ENCODE measurements around the gene CLIP2.
"Not testable (repeated sequence)": the region's sequence is repeated elsewhere in the genome, so short reads cannot be mapped to it uniquely, and the experiment has no call there.

Gene CLIP2

DNA sequence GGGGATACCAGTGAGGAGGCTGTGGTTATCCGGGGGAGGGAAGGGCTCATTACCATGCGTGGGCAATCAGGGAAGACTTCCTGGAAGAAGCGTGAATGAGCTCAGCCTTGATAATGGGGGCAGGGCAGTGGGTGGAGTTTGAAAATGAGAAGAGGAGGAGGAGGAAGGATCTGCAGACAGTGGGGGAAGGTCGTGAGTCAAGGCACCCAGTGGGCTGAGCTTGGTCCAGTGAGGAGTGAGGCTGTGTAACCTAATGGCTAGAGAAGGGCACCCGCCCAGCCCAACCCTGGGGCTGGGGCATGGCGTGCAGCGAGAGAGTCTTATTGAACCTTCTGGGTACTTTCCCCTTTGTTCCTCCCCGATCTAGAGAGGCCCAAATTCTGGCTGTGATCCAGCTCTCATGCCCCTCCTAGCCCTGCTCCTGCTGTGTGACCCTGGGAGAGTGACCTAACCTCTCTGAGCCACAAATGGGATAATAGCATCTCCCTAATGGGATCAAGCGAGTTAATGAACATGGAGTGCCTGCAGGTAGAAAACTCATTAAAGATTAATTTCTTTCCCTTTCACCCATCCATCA, 31.5 kb downstream of the CLIP2 start:
- no peak for DNase-seq
- intact Hi-C loops (cut with DNase I): no loop called here

DNA sequence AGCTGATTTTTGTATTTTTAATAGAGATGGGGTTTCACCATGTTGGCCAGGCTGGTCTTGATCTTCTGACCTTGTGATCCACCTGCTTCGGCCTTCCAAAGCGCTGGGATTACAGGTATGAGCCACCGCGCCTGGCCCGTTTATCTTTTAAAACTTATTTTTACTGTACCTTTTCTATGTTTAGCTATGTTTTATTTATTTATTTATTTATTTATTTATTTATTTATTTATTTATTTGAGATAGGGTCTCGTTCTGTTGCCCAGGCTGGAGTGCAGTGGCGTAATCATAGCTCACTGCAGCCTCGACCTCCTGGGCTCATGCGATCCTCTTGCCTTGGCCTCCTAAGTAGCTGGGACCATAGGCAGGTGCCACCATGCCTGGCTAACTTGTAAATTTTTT, 33.7 kb downstream of the CLIP2 start:
- DNase-seq; intact Hi-C loops (cut with DNase I): not testable (repeated sequence)

DNA sequence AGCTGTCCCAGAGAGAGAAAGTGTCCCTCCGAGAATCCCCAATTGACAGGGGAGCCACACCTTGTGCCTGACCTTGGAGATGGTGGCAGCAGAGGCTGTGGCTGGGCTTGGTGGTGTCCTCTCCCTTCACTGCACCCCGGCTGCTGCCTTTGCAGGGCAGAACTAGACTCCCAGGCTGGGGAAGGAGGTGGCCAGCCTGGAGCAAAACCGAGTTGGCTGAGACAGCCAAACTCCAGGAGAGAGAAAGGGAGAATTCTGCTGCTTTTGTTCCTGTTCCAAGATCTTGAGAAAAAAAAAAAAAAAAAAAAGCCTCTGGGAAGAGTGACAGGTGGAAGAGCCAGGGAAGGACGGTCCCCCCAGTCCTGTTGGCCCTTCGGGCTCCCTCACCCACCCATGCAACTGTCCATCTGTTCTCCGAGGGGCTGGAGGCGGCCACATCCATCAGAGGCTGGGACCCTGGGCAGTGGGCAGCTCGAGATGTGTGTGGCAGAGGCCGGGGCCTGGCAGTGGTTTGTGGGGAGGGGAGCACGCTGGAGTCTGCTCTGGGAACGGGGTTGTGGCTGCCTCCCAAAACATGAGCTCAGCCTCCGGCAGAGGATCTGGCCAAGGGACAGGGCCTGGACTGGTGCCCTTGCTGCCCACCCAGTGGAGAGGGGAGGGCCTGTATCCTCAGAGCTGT, 35.5 kb downstream of the CLIP2 start:
- intact Hi-C loops (cut with DNase I): no loop called here
- DNase-seq: peak; percentile 60 to 94 (median 68)

DNA sequence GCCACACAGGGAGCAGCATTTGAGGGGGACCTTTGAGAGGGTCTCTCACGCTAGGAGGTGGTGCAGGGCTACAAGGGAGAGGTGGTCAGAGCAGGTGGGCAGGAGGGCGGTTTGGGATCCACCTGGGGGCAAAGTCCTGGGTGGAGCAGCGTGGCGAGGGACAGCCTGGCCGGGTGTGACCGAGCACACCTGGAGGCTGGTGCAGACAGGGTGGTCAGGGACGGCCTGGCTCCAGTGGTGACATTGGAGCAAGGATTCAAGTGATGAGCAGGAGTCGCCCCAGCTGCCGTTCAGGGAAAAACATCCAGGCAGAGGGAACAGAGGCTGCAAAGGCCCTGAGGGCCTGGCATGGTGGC, 36.0 kb downstream of the CLIP2 start:
- DNase-seq: no peak
- intact Hi-C loops (cut with DNase I): no loop called here

DNA sequence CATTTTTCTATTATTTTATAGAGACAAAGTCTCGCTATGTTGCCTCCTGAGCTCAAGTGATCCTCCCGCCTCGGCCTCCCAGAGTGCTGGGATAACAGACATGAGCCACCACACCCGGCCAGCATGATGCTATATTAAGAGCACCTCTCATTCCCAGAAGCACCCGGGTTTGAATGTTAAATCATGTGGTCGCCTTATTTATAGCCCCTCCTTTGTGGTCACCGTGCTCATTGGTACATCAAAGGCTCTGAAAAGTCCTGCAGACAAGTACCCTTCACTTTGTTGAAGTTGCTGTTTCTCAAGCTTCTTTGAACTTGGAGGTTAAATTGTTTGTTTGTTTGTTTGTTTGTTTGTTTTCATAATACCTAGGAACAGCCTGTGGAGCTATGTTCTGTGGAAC, 40.0 kb downstream of the CLIP2 start:
- intact Hi-C loops (cut with DNase I): no loop called here
- DNase-seq: no peak

DNA sequence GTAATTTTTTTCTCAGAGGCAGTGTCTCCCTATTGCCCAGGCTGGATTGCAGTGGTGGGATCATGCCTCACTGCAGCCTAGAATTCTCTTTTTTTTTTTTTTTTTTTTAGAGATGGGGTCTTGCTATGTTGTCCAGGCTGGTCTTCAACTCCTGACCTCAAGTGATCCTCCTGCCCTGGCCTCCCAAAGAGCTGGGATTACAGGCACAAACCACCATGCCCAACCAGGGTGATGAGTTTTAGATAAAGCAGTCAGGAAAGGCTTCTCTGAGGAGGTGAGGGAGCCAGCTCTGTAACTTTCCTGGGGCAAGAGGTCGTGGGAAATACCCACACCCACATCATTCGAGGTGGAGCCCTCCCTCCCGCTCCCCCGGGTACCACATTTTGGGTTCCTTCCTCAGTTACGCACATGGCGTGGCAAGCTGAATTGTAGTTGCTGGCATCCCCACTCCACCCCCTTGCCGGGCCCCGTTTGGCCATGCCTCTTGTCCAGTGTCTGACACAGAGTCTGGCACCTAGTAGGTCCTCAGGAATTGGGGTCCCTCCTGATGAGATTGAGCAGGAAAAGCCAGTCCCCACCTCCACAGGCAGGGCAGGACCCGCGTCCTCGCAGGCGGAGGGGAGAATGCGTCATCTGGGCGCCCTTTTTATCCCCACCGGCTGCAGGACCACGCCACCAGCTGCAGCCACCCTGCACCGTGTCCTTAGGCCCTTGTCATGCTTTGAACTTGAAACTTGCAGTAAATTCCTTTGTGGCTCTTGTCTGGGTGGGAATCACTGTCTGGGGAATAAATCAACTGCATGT, 43.4 kb downstream of the CLIP2 start:
- no peak for DNase-seq
- intact Hi-C loops (cut with DNase I): no loop called here

DNA sequence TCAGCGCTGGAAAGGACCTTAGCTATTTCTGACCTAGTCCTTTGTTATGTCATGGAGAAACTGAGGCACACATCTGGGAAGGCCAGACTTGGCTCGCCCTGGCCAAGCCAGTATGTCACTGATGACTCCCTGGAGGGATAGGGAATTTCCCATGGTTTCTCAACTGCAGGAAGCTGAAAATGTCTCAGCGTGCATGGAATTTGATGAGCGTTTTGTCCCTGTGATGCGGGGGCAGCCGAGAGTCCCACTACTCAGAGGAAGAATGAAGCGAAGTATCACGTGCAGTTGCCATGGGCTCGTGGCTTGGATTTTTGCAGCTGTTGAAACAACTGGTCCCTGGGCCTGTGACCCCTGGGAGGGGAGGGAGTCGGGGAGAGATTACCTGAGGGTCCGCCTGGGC, 44.8 kb downstream of the CLIP2 start:
- no peak for DNase-seq
- intact Hi-C loops (cut with DNase I): no loop called here

GRCh38 chr7:74337926-74338325, 48.7 kb downstream of the CLIP2 start:
- intact Hi-C loops (cut with DNase I): no loop called here
- DNase-seq: no peak

GRCh38 chr7:74338366-74339108, 49.3 kb downstream of the CLIP2 start:
- DNase-seq: peak in 1 of 10 donors; percentile 88
- intact Hi-C loops (cut with DNase I): no loop called here

DNA sequence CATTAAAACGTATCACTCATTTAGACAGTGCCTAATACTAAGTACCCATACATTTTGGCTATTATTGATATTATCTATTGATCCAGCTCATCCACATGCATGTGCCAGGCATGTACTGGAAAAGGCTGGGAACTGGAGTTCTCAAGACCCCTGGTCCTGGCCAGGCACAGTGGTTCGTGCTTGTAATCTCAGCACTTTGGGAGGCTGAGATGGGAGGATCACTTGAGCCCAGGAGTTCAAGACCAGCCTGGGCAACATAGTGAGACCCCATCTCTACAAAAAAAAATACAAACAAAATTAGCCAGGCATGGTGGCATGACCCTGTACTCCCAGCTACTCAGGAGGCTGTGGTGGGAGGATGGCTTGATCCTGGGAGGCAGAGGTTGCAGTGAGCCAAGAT, 50.4 kb downstream of the CLIP2 start:
- intact Hi-C loops (cut with DNase I); DNase-seq: not testable (repeated sequence)

DNA sequence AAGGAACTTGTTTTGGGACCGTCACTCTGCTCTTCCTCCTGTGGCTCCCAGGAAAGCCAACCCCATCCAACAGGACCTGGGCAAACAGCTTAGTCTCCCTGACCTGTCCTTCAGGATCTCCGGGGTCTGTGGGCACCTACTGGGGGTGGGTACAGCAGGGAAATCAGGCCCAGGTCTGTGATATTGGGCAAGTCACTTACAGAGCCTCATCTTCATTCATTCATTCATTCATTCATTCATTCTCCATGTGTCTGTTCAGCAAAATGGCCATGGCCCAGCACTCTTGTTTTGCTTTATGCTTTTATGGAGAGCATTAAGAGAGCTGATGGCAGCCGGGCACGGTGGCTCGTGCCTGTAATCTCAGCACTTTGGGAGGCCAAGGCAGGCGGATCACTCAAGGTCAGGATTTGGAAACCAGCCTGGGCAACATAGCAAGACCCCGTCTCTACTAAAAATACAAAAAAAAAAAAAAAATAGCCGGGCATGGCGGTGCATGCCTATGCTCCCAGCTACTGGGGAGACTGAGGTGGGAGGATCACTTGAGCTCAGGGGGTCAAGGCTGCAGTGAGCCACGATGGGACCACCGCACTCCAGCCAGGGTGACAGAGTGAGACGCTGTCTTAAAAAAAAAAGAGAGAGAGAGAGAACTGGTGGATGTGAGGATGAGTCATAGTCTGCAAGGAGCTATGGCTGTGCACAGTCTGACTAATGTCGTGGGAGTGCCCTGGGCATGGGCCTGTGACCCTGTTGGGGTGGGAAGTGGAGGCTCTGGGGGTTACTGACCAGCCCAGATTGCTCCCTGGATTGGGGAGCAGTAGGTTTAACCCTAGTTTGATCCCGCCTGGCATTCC, 54.3 kb downstream of the CLIP2 start:
- intact Hi-C loops (cut with DNase I): no loop called here
- no peak for DNase-seq

- DNase-seq: no peak
- intact Hi-C loops (cut with DNase I): no loop called here
These were observed 54.9 kb downstream of the CLIP2 start for GRCh38 chr7:74344132-74344496.

GRCh38 chr7:74344786-74345185, 55.6 kb downstream of the CLIP2 start:
- no peak for DNase-seq
- intact Hi-C loops (cut with DNase I): no loop called here

GRCh38 chr7:74345970-74346369, 56.8 kb downstream of the CLIP2 start:
- DNase-seq: no peak
- intact Hi-C loops (cut with DNase I): no loop called here

GRCh38 chr7:74349621-74350020, 60.4 kb downstream of the CLIP2 start:
- DNase-seq: no peak
- intact Hi-C loops (cut with DNase I): no loop called here

DNA sequence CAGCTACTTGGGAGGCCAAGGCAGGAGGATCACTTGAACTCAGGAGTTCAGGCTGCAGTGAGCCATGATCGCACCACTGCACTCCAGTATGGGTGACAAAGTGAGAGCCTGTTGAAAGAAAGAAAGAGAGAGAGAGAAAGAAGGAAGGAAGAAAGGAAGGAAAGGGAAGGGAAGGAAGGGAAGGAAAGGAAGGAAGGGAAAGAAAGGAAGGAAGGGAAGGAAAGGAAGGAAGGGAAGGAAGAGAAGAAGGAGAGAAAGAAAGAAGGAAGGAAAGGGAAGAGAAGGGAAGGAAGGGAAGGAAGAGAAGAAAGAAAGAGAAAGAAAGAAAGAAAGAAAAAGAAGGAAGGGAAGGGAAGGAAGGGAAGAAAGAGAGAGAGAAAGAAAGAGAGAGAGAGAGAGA, 61.5 kb downstream of the CLIP2 start:
- DNase-seq: no peak
- intact Hi-C loops (cut with DNase I): no loop called here

GRCh38 chr7:74351836-74352235, 62.6 kb downstream of the CLIP2 start:
- DNase-seq: no peak
- intact Hi-C loops (cut with DNase I): no loop called here

DNA sequence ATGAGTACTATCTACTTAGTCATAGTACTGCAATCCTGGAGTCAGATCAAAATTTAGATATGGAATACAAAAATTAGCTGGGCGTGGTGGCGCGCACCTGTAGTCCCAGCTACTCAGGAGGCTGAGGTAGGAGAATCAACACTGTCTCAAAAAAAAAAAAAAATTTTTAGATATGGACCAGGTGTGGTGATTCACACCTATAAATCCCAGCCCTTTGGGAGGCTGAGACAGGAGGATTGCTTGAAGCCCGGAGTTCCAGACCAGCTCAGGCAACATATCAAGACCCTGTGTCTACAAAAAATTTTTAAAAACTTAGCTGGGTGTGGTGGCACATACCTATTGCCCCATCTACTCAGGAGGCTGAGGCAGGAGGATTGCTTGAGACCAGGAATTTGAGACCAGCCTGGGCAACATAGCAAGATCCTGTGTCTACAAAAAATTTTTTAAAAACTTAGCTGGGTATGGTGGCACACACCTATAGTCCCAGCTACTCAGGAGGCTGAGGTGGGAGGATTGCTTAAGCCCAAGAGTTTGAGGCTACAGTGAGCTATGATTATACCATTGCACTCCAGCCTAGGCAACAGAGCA, 63.4 kb downstream of the CLIP2 start:
- DNase-seq; intact Hi-C loops (cut with DNase I): not testable (repeated sequence)

DNA sequence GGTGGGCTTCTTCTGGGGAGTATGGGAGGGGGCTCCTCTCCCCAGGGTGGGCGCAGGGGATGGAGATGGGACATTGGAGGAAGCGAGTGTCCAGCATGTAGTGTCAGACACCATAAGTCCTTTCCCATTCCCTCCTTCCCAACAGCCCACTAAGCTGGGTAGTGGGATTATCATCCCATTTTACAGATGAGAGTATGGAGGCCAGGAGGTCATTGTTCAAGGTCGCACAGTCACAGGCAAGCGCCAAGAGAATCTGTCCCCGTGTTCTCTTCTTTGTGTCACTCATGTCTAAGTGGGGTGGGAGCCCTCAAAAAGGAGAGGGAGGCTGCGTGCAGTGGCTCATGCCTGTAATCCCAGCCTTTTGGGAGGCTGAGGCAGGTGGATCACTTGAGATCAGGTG, 64.8 kb downstream of the CLIP2 start:
- no peak for DNase-seq
- intact Hi-C loops (cut with DNase I): no loop called here

DNA sequence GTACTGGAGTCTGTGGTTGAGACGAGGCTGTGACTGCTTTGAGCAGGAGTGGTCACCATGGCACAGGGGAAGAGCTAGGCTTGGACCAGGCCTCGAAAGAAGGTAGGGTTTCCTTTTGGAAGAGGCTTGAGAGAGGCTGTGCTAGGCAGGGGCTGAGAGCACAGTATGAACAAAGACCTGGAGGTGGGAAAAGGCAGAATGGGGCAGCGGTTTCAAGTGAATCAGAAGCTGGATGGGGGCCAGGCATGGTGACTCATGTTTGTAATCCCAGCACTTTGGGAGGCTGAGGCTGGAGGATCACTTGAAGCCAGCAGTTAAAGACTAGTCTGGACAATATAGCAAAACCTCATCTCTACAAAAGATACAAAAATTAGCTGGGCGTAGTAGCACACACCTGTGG, 65.9 kb downstream of the CLIP2 start:
- intact Hi-C loops (cut with DNase I): no loop called here
- peak in 4 of 10 donors; percentile 20 to 43 (median 36) for DNase-seq
